Transverse colon (tissue), 4 donors: ENCODE results near the gene MINAR1. TPM values are rescaled to one million over a fixed set of nuclear protein-coding genes. Genes with fewer than 3 reads are reported as not detected.

ENCODE experiments used
- DNase-seq: peaks from one replicate; pipeline ENCODE4 v3.0.0-alpha.2; 2019
- H3K27ac ChIP-seq, 4 donors: fragments of 200-600 bp; sonication (generic); 2 replicates each; pipeline ENCODE4 v1.5.1; 2016 to 2018; ENCODE audit warnings: inconsistent platforms in 4 of 4
- H3K27me3 ChIP-seq: fragments of 200-600 bp; sonication (generic); 2 replicates; pipeline ENCODE4 v1.5.1; 2017; ENCODE audit warnings: inconsistent platforms
- H3K36me3 ChIP-seq, 4 donors: fragments of 200-600 bp; sonication (generic); 2 replicates each; pipeline ENCODE4 v1.5.1; 2017 to 2019; ENCODE audit warnings: inconsistent platforms in 4 of 4
- H3K4me1 ChIP-seq, 4 donors: fragments of 200-600 bp; sonication (generic); 2 replicates each; pipeline ENCODE4 v1.5.1; 2017 to 2020; ENCODE audit warnings: inconsistent platforms in 4 of 4
- H3K4me3 ChIP-seq, 4 donors: fragments of 200-600 bp; sonication (generic); 1 replicate in 1 of 4; 2 replicates in 3 of 4; pipeline versions ENCODE4 v1.5.1 to v1.6.1; 2017 to 2019; ENCODE audit warnings: inconsistent platforms in 4 of 4
- H3K9me3 ChIP-seq, 2 donors: fragments of 200-600 bp; sonication (generic); 2 replicates each; pipeline ENCODE4 v1.5.1; 2017 to 2019; ENCODE audit warnings: inconsistent platforms in 2 of 2
- CTCF ChIP-seq, 5 experiments: fragments of 200-600 bp in 3 of 5; fragments of 450-650 bp in 2 of 5; sonication (generic) in 3 of 5; IDR thresholded peaks; 1 replicate in 2 of 5; 2 replicates in 3 of 5; pipeline ENCODE4 v1.5.1; 2016 to 2017; ENCODE audit warnings: antibody characterized with exemption in 5 of 5, inconsistent platforms in 3 of 5, mild to moderate bottlenecking in 2 of 5, moderate library complexity in 1 of 5
- EP300 ChIP-seq: sonication (generic); formaldehyde crosslinking; IDR thresholded peaks from one replicate; pipeline ENCODE4 v1.6.1; 2017; ENCODE audit warnings: antibody characterized with exemption, low read depth
- POLR2A ChIP-seq: fragments of 450-650 bp; IDR thresholded peaks from one replicate; pipeline ENCODE4 v1.6.1; 2016; ENCODE audit warnings: antibody characterized with exemption, mild to moderate bottlenecking, moderate library complexity
- POLR2AphosphoS5 ChIP-seq, 3 donors: sonication (generic); formaldehyde crosslinking; IDR thresholded peaks; one replicate each; pipeline ENCODE4 v1.6.1; 2016; ENCODE audit warnings: antibody characterized with exemption in 3 of 3
- WGBS, 2 donors: methylation state at CpG; one replicate each; pipeline ENCODE4 v1.1.5; 2018; ENCODE audit warnings: low coverage in 1 of 2; 5-methylcytosine and 5-hydroxymethylcytosine counted together
- in situ Hi-C, 4 donors: fragments of 200-750 bp; cut with MboI; loops; one replicate each; pipeline versions ENCODE4 v1.15.0 to v1.15.1; 2017; ENCODE audit warnings: low sequenced_read_pairs in 3 of 4, low pct_ligation_motif_present in 1 of 4, low pct_unique_long_range_greater_than_20kb in 1 of 4
- intact Hi-C: fragments of 100-400 bp; cut with DNase I; formaldehyde crosslinking; loops from one replicate; pipeline ENCODE4 v1.15.1; 2023; ENCODE audit warnings: low total_unique reads
- total RNA-seq, 4 donors: library from RNA; depleted of rRNA; stranded (reverse); fragments of >200 nt; gene quantifications; one replicate each; pipeline ENCODE4 v1.1.0, GENCODE V29; 2016

The MINAR1 gene
- total RNA-seq, 4 donors from 2014 or later, result 0.14 to 1.1 (median 0.40) TPM; not detected in 1

- no peak for TF ChIP-seq CTCF (IDR thresholded peaks at IDR 0.05)
- no peak for TF ChIP-seq POLR2AphosphoS5 (IDR thresholded peaks at IDR 0.05)
- TF ChIP-seq POLR2A, result no peak
- TF ChIP-seq EP300, result no peak
- Histone ChIP-seq H3K4me3 (peak overlapping the region in 3 of 4 donors; percentile 9 to 50 (median 31)), H3K9me3 (no peaks in the 10 kb centered on the region), H3K36me3 (no peaks in the 10 kb centered on the region), H3K27ac (no peak overlapping the region), H3K4me1 (peaks cover 0 to 17% (median 13%) of the 10 kb centered on the region in 4 donors), H3K27me3 (peaks cover 83% of the 10 kb centered on the region)
- 7 to 15% methylated on average over 9 to 77 of the region's 84 CpGs for WGBS, 2 donors
- DNase-seq, result no peak
- in situ Hi-C loops, result no loop called here
- intact Hi-C loops, result loop anchor here (5.0 kb wide), 1 partner anchor 1290 kb away; no protein-coding TSS in a partner anchor
Measured at GRCh38 chr15:79432345-79433275, 474 bp downstream of the MINAR1 start.

GRCh38 chr15:79433276-79433990 is 1.3 kb downstream of the MINAR1 start:
- no peak for TF ChIP-seq POLR2A
- TF ChIP-seq POLR2AphosphoS5 (IDR thresholded peaks at IDR 0.05), result no peak
- TF ChIP-seq CTCF (IDR thresholded peaks at IDR 0.05), result no peak
- TF ChIP-seq EP300, result no peak
- H3K27me3 ChIP-seq, result peaks cover 78% of the 10 kb centered on the region

GRCh38 chr15:79434361-79434760 is 2.2 kb downstream of the MINAR1 start:
- Histone ChIP-seq H3K27me3 (peaks cover 69% of the 10 kb centered on the region), H3K27ac (no peak overlapping the region), H3K4me3 (no peak overlapping the region), H3K9me3 (no peaks in the 10 kb centered on the region), H3K4me1 (peaks cover 0 to 17% (median 13%) of the 10 kb centered on the region in 4 donors), H3K36me3 (no peaks in the 10 kb centered on the region)
- 58% methylated on average over 3 of the region's 3 CpGs for WGBS, 2 donors
- TF ChIP-seq EP300 (no peak), CTCF (IDR thresholded peaks at IDR 0.05) (no peak), POLR2AphosphoS5 (IDR thresholded peaks at IDR 0.05) (no peak), POLR2A (no peak)
- intact Hi-C loops (loop anchor here (5.0 kb wide), 1 partner anchor 1288 kb away; no protein-coding TSS in a partner anchor), in situ Hi-C loops (no loop called here)
- DNase-seq, result no peak

More at GRCh38 chr15:79433276-79433990, 1.3 kb downstream of the MINAR1 start:
- 53 to 55% methylated on average over 6 to 12 of the region's 12 CpGs for WGBS, 2 donors
- DNase-seq, result no peak
- H3K4me1 ChIP-seq, result peaks cover 0 to 17% (median 13%) of the 10 kb centered on the region in 4 donors
- in situ Hi-C loops (no loop called here), intact Hi-C loops (loop anchor here (5.0 kb wide), 1 partner anchor 1289 kb away; no protein-coding TSS in a partner anchor)
- H3K9me3 ChIP-seq, result no peaks in the 10 kb centered on the region
- H3K4me3 ChIP-seq, result no peak overlapping the region
- H3K27ac ChIP-seq, result no peak overlapping the region
- H3K36me3 ChIP-seq, result no peaks in the 10 kb centered on the region
